Cardiac muscle cell (in vitro differentiated cells and primary cell): ENCODE results near the gene CYP26A1. TPM values are rescaled to one million over a fixed set of nuclear protein-coding genes. Genes with fewer than 3 reads are reported as not detected.
A peak's percentile ranks its signal among the peaks of the same experiment; 100 is the strongest.

ENCODE experiments used
- DNase-seq, 2 donors: peaks; one replicate each; pipeline versions ENCODE4 v3.0.0 to v3.0.0-alpha.2; 2010 to 2017; ENCODE audit warnings: low read depth in 1 of 2, low spot score in 1 of 2
- H3K27ac ChIP-seq: fragments of 200-600 bp; sonication (generic); 2 replicates; pipeline ENCODE4 v1.5.1; 2016
- H3K27me3 ChIP-seq: fragments of 200-600 bp; sonication (generic); 2 replicates; pipeline ENCODE4 v1.6.0; 2016; ENCODE audit warnings: control low read depth
- H3K36me3 ChIP-seq: fragments of 200-600 bp; sonication (generic); 2 replicates; pipeline ENCODE4 v1.5.1; 2016; ENCODE audit warnings: control low read depth
- H3K4me1 ChIP-seq: fragments of 200-600 bp; sonication (generic); 2 replicates; pipeline ENCODE4 v1.8.1; 2017; ENCODE audit warnings: low read depth, mild to moderate bottlenecking, mixed run types
- H3K4me3 ChIP-seq: fragments of 200-600 bp; sonication (generic); 2 replicates; pipeline ENCODE4 v1.5.1; 2016; ENCODE audit warnings: mild to moderate bottlenecking
- H3K9me3 ChIP-seq: fragments of 200-600 bp; sonication (generic); 2 replicates; pipeline ENCODE4 v1.5.1; 2017; ENCODE audit warnings: low read depth, mild to moderate bottlenecking, control low read depth
- polyA plus RNA-seq: library from polyadenylated mRNA; unstranded; fragments of >200 nt; fragmentation: Nextera tagmentation; extraction: Ambion mirVana; gene quantifications from 2 replicates; pipeline ENCODE4 v1.2.1, GENCODE V29; 2016
- total RNA-seq: library from RNA; depleted of rRNA; stranded (reverse); fragments of >200 nt; gene quantifications from 2 replicates; pipeline ENCODE4 v1.2.3, GENCODE V29; 2016
- TF ChIP-seq, protein P1 (sequence below): IDR thresholded peaks from 2 replicates; pipeline ENCODE4 v1.5.1; 2012; ENCODE audit warnings: low read depth, mild to moderate bottlenecking, low read length

The CYP26A1 gene
- total and polyA plus RNA-seq, 2 experiments from 2014 or later, result 1.2 to 3.0 TPM

DNA sequence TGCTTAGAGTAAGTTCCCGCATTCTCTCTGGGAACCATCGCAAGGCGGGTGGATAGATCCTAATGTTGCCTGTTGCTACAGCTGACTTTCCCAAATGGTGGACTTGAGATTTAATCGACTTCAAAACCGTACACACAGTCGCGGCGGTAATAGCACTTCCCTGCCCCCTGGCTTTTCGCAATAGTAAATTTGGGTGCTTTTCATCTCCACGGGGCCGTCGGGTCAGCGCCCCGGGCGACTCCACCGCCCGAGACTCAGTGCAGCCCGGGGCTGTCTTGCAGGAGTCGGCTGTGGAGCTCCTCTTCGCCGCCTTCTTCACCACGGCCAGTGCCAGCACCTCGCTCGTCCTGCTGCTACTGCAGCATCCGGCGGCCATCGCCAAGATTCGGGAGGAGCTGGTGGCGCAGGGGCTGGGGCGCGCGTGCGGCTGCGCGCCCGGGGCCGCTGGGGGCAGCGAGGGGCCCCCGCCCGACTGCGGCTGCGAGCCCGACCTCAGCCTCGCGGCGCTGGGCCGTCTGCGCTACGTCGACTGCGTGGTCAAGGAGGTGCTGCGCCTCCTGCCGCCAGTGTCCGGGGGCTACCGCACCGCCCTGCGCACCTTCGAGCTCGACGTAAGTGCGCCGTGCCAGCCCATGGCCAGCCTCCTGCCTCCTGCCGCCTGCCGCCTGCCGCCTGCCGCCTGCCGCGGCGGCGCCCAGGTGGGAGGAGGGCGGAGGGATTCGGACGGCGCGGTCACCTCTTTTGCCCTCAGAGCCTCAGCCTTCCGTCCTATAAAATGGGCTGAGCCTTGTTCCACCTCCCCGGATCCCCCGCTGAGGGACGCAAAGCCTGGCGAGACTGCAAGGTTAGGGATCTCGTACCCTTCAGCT is 7.8 kb upstream of the CYP26A1 start:
- Histone ChIP-seq H3K4me3 (peak overlapping the region; percentile 22), H3K27me3 (peaks cover 100% of the 10 kb centered on the region), H3K36me3 (no peaks in the 10 kb centered on the region), H3K4me1 (peaks cover 4% of the 10 kb centered on the region), H3K9me3 (no peaks in the 10 kb centered on the region), H3K27ac (no peak overlapping the region)
- peak in 1 of 2 donors; percentile 27 for DNase-seq
- TF ChIP-seq, protein P1, sequence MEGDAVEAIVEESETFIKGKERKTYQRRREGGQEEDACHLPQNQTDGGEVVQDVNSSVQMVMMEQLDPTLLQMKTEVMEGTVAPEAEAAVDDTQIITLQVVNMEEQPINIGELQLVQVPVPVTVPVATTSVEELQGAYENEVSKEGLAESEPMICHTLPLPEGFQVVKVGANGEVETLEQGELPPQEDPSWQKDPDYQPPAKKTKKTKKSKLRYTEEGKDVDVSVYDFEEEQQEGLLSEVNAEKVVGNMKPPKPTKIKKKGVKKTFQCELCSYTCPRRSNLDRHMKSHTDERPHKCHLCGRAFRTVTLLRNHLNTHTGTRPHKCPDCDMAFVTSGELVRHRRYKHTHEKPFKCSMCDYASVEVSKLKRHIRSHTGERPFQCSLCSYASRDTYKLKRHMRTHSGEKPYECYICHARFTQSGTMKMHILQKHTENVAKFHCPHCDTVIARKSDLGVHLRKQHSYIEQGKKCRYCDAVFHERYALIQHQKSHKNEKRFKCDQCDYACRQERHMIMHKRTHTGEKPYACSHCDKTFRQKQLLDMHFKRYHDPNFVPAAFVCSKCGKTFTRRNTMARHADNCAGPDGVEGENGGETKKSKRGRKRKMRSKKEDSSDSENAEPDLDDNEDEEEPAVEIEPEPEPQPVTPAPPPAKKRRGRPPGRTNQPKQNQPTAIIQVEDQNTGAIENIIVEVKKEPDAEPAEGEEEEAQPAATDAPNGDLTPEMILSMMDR, result peak; percentile 3

DNA sequence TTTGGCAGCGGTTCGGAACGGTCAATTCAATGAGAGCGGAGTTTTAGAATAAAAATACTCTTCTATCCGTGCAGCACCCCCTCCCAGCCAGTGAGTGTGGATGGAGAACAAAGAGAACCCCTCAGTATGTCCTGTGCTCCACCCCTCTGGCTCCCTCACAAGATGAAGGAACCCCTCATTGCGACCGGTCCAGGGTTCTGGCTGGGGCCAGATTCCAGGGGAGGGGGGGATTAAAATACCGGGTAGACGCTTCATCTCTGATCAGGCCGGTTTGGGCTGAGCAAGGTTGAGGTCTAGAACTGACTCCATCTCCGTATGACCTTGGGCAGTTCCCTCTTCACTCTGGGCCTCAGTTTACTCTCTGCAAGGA is 7.2 kb upstream of the CYP26A1 start:
- no peak overlapping the region for H3K4me3 ChIP-seq
- peaks cover 99% of the 10 kb centered on the region for H3K27me3 ChIP-seq
- H3K9me3 ChIP-seq, result no peaks in the 10 kb centered on the region
- DNase-seq, result no peak
- TF ChIP-seq, protein P1, result no peak
- no peak overlapping the region for H3K27ac ChIP-seq
- peaks cover 4% of the 10 kb centered on the region for H3K4me1 ChIP-seq
- no peaks in the 10 kb centered on the region for H3K36me3 ChIP-seq

DNA sequence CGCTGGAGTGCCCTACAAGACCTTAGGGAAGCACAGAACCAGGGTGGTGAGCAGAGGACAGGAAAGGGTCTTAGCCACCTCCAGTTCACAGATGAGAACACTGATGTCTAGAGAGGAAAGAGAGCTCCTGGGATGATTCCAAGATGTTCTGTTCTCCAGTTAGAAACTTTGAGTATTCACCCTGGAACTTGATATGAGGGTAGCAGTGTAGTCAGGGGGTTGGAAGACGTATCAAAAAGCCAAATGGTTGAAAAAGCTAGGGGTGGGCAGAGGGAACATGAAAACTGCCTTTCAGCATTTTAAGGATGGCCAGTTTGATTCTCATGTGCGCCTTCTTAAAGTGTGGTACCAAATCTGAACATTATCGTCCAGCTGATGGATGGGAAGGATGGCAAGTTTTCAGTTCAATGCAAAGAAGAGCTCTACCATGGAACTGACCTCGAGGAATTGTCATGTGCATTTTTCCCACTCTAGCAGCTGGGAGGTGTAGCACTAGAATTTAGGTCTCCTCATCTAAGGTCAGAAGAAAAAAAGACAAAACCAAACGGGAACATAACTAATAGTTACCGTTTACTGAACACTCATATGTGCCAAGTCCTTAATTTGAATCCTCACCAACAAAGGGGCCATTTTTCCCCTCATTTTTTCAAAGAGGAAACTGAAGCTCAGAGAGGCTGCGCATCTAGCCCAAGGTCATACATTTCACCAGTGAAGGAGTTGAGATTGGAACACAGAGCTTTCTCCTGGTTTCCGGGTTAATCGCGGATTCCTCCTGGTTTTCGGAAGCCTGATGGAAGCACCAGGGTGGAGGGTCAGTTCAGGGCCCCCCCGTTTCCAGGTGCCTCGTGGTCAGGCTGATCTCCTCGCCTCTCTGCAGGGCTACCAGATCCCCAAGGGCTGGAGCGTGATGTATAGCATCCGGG is 6.0 kb upstream of the CYP26A1 start:
- peak overlapping the region; percentile 17 for H3K4me3 ChIP-seq
- H3K36me3 ChIP-seq, result no peaks in the 10 kb centered on the region
- peaks cover 96% of the 10 kb centered on the region for H3K27me3 ChIP-seq
- H3K4me1 ChIP-seq, result peaks cover 4% of the 10 kb centered on the region
- TF ChIP-seq, protein P1, result no peak
- DNase-seq, result no peak
- H3K27ac ChIP-seq, result no peak overlapping the region
- H3K9me3 ChIP-seq, result no peaks in the 10 kb centered on the region

DNA sequence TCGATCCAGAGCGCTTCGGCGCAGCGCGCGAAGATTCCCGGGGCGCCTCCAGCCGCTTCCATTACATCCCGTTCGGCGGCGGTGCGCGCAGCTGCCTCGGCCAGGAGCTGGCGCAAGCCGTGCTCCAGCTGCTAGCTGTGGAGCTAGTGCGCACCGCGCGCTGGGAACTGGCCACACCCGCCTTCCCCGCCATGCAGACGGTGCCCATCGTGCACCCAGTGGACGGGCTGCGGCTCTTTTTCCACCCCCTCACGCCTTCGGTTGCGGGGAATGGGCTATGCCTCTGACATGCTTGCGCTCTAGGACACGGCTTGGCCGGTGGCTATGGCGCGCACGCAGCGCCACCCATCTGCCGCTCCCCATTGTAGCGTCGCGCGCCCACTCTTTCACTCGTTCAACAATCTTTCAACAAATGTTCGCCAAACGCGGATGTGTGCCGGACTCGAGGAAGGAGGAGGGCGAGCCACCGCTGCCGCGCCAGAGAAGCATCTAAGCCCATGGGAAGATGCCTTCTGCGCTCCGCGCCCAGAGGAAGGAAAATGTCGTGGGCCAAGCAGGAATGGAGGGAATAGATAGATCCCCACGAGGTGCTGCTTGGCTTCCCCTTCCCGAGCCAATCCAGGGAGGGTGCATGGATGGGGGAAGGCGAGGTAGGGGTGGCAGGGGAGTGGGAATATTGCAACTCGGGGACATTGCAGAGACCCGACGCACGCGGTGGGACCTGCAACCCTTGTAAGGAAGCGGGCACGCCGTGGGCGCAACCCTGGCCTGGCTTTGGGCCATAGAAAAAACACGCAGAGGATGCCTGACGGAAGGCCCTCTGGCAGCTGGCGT is 5.1 kb upstream of the CYP26A1 start:
- TF ChIP-seq, protein P1, result no peak
- no peak overlapping the region for H3K27ac ChIP-seq
- no peaks in the 10 kb centered on the region for H3K36me3 ChIP-seq
- peak overlapping the region; percentile 17 for H3K4me3 ChIP-seq
- H3K9me3 ChIP-seq, result no peaks in the 10 kb centered on the region
- peaks cover 4% of the 10 kb centered on the region for H3K4me1 ChIP-seq
- peak; percentile 60 to 63 for DNase-seq
- peaks cover 96% of the 10 kb centered on the region for H3K27me3 ChIP-seq

DNA sequence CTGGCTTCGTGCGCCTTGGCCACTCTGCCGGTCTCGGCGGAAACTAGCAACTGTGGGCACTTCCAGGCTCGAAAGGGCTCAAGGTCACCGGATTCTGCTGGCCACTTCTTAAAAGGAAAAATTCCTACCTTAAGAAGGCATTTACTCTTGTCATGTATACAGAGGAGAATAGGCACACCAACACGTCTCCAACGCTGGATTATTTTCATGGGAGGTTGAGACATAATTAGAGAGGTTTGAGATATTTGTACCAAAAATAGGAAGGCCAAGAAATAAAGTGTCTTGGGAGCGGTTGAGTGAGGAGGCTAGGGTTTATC is 4.5 kb upstream of the CYP26A1 start:
- H3K4me3 ChIP-seq, result no peak overlapping the region
- no peak overlapping the region for H3K27ac ChIP-seq
- no peaks in the 10 kb centered on the region for H3K9me3 ChIP-seq
- H3K27me3 ChIP-seq, result peaks cover 96% of the 10 kb centered on the region
- no peak for DNase-seq
- no peaks in the 10 kb centered on the region for H3K36me3 ChIP-seq
- peaks cover 4% of the 10 kb centered on the region for H3K4me1 ChIP-seq
- TF ChIP-seq, protein P1, result no peak
